Sigmoid colon (tissue), 7 donors: ENCODE results near the gene UBR7. TPM values are rescaled to one million over a fixed set of nuclear protein-coding genes. Genes with fewer than 3 reads are reported as not detected.
"Not testable (repeated sequence)": the region's sequence is repeated elsewhere in the genome, so short reads cannot be mapped to it uniquely, and the experiment has no call there.

Experiments used
- DNase-seq: peaks from one replicate; pipeline ENCODE4 v3.0.0-alpha.2; 2019
- H3K27ac ChIP-seq, 4 donors: fragments of 200-600 bp; sonication (generic); one replicate each; pipeline ENCODE4 v1.5.1; 2016 to 2019; ENCODE audit warnings: mild to moderate bottlenecking in 1 of 4
- H3K27me3 ChIP-seq, 3 donors: fragments of 200-600 bp; sonication (generic); one replicate each; pipeline ENCODE4 v1.5.1; 2019; ENCODE audit warnings: mild to moderate bottlenecking in 1 of 3
- H3K36me3 ChIP-seq, 4 donors: fragments of 200-600 bp; sonication (generic); one replicate each; pipeline ENCODE4 v1.5.1; 2016 to 2019
- H3K4me1 ChIP-seq, 4 donors: fragments of 200-600 bp; sonication (generic); one replicate each; pipeline ENCODE4 v1.5.1; 2017 to 2019
- H3K4me3 ChIP-seq, 4 donors: fragments of 200-600 bp; sonication (generic); one replicate each; pipeline ENCODE4 v1.5.1; 2017 to 2019; ENCODE audit warnings: mild to moderate bottlenecking in 2 of 4, moderate library complexity in 1 of 4
- H3K9me3 ChIP-seq, 4 donors: fragments of 200-600 bp in 3 of 4; sonication (generic) in 3 of 4; one replicate each; pipeline versions ENCODE4 v1.5.1 to v1.6.1; 2013 to 2019
- CTCF ChIP-seq, 4 experiments: fragments of 450-650 bp in 3 of 4; fragments of 200-600 bp in 1 of 4; IDR thresholded peaks; one replicate each; pipeline ENCODE4 v1.5.1; 2016 to 2019; ENCODE audit warnings: antibody characterized with exemption in 4 of 4, mild to moderate bottlenecking in 3 of 4, moderate library complexity in 2 of 4
- EP300 ChIP-seq, 4 donors: sonication (generic); formaldehyde crosslinking; IDR thresholded peaks; one replicate each; pipeline ENCODE4 v1.6.1; 2017; ENCODE audit warnings: antibody characterized with exemption in 4 of 4
- POLR2A ChIP-seq, 2 donors: fragments of 450-650 bp; IDR thresholded peaks; one replicate each; pipeline ENCODE4 v1.6.1; 2016; ENCODE audit warnings: antibody characterized with exemption in 2 of 2, mild to moderate bottlenecking in 2 of 2, moderate library complexity in 2 of 2
- POLR2AphosphoS5 ChIP-seq, 4 donors: sonication (generic); formaldehyde crosslinking; IDR thresholded peaks; one replicate each; pipeline ENCODE4 v1.6.1; 2017; ENCODE audit warnings: antibody characterized with exemption in 4 of 4
- WGBS, 2 donors: extraction: QIAGEN DNeasy Blood & Tissue Kit; methylation state at CpG; one replicate each; pipeline ENCODE4 v1.1.7; 2013; 5-methylcytosine and 5-hydroxymethylcytosine counted together
- intact Hi-C: fragments of 100-400 bp; cut with DNase I; formaldehyde crosslinking; loops from one replicate; pipeline ENCODE4 v1.15.1; 2023
- polyA plus RNA-seq, 3 donors: library from polyadenylated mRNA; stranded (reverse); fragments of 200-250 nt; gene quantifications; one replicate each; pipeline ENCODE4 v1.2.3, GENCODE V29; 2013
- total RNA-seq, 4 donors: library from RNA; depleted of rRNA; stranded (reverse); fragments of >200 nt; gene quantifications; one replicate each; pipeline ENCODE4 v1.1.0, GENCODE V29; 2016
- donor health status: healthy with polysubstance abuse.
- donor health status: Bipolar disorder and iron deficiency.
- donor health status: healthy.

UBR7 gene
- total RNA-seq (10 to 100 TPM; 15.5 to 32.1 (median 27.2) TPM), polyA plus RNA-seq (10 to 100 TPM; 17.3 to 25.4 (median 19.8) TPM)

- peak; percentile 97 for DNase-seq
- peak within 1 kb of the TSS; percentile 87 to 94 (median 88) for H3K27ac ChIP-seq
- intact Hi-C loops, result loop anchor here (1.0 to 10.0 kb wide), 4 partner anchors 23 to 578 kb away; partner anchors contain the start of genes BTBD7, MOAP1 and PRIMA1
- WGBS, 2 donors, result 0% methylated on average over 65 of the region's 65 CpGs
- H3K36me3 ChIP-seq, result peaks cover 0 to 18% (median 3%) of the 10 kb centered on the region in 4 donors
- peak within 1 kb of the TSS; percentile 65 to 90 (median 86) for H3K4me3 ChIP-seq
- H3K27me3 ChIP-seq, result no peaks in the 10 kb centered on the region
- H3K4me1 ChIP-seq, result peaks cover 0 to 40% (median 33%) of the 10 kb centered on the region in 4 donors
- H3K9me3 ChIP-seq, result no peaks in the 10 kb centered on the region
- TF ChIP-seq CTCF (IDR thresholded peaks at IDR 0.05), result no peak
- TF ChIP-seq EP300 (IDR thresholded peaks at IDR 0.05), result peak in 1 of 4 donors; percentile 66
- TF ChIP-seq POLR2AphosphoS5 (IDR thresholded peaks at IDR 0.05), result peak; percentile 69 to 88 (median 85)
- peak; percentile 41 to 55 for TF ChIP-seq POLR2A (IDR thresholded peaks at IDR 0.05)
These were observed at the start of gene UBR7, which contains the start of gene GON7 for GRCh38 chr14:93206793-93207467. Gene UBR7 (plus strand): TSS chr14:93207256. CDS start chr14:93207292, 36 bp downstream. Gene GON7 (minus strand): TSS chr14:93207065. CDS start chr14:93207037, 28 bp downstream.

- H3K36me3 ChIP-seq, H3K4me3 ChIP-seq, H3K9me3 ChIP-seq, DNase-seq, H3K27ac ChIP-seq, H3K4me1 ChIP-seq, intact Hi-C loops, H3K27me3 ChIP-seq: not testable (repeated sequence)
- WGBS, 2 donors, result 83 to 88% methylated on average over 7 of the region's 7 CpGs
These were observed 48.7 kb upstream of the UBR7 start for GRCh38 chr14:93158349-93158748.

- H3K27me3 ChIP-seq, H3K36me3 ChIP-seq, DNase-seq, H3K4me1 ChIP-seq, H3K27ac ChIP-seq, H3K4me3 ChIP-seq, intact Hi-C loops, H3K9me3 ChIP-seq: not testable (repeated sequence)
- WGBS, 2 donors, result 35 to 68% methylated on average over 5 of the region's 5 CpGs
These were observed 47.3 kb upstream of the UBR7 start for GRCh38 chr14:93159625-93160352.

GRCh38 chr14:93160353-93160801, 46.7 kb upstream of the UBR7 start:
- TF ChIP-seq POLR2A (IDR thresholded peaks at IDR 0.05) (no peak), POLR2AphosphoS5 (IDR thresholded peaks at IDR 0.05) (no peak), CTCF (IDR thresholded peaks at IDR 0.05) (no peak), EP300 (IDR thresholded peaks at IDR 0.05) (no peak)
- Histone ChIP-seq H3K36me3 (no peaks in the 10 kb centered on the region), H3K4me1 (no peaks in the 10 kb centered on the region), H3K9me3 (no peaks in the 10 kb centered on the region), H3K4me3 (no peak overlapping the region), H3K27ac (no peak overlapping the region), H3K27me3 (no peaks in the 10 kb centered on the region)
- DNase-seq, result no peak
- intact Hi-C loops, result no loop called here
- 30 to 51% methylated on average over 4 of the region's 4 CpGs for WGBS, 2 donors

GRCh38 chr14:93161411-93161940, 45.6 kb upstream of the UBR7 start:
- Histone ChIP-seq H3K4me1 (no peaks in the 10 kb centered on the region), H3K27me3 (no peaks in the 10 kb centered on the region), H3K27ac (no peak overlapping the region), H3K9me3 (no peaks in the 10 kb centered on the region), H3K4me3 (no peak overlapping the region), H3K36me3 (no peaks in the 10 kb centered on the region)
- intact Hi-C loops, result no loop called here
- WGBS, 2 donors, result 80 to 83% methylated on average over 4 of the region's 4 CpGs
- no peak for DNase-seq
- TF ChIP-seq POLR2A (IDR thresholded peaks at IDR 0.05) (no peak), POLR2AphosphoS5 (IDR thresholded peaks at IDR 0.05) (no peak), EP300 (IDR thresholded peaks at IDR 0.05) (no peak), CTCF (IDR thresholded peaks at IDR 0.05) (no peak)
